GM12865 (cell line): ENCODE results near the gene CAMK2N1.

Source experiments
- DNase-seq: peaks from one replicate; pipeline ENCODE4 v3.0.0; 2010; ENCODE audit warnings: low read depth
- H3K4me3 ChIP-seq: 2 replicates; pipeline ENCODE4 v1.5.1; 2011; ENCODE audit warnings: mild to moderate bottlenecking, low read depth, low read length, control low read depth
- CTCF ChIP-seq: IDR thresholded peaks from 2 replicates; pipeline ENCODE4 v1.5.1; 2011; ENCODE audit warnings: low read length, control low read depth, low read depth, inconsistent platforms; ENCODE audit not compliant: insufficient read depth; ENCODE audit errors: missing control alignments

The CAMK2N1 gene

DNA sequence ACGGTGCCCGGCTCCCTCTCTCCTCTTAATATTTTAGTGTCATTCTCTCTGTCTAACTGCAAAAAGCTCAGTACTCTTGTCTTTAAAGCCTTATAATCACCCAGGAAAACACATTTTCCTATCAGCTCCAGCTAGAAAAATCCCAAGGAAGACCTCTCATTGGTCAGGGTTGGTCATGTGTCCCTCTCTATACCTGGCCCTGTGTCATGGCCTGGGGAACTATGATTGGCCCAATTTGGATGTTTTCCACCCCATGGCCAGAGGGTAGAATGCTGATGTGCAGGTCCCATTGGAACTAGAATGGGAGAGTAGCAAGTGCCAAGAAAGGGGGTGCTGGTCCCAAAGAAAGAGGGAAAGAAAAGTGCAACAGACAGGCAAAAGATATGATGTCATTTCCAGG lies 27.3 kb downstream of the CAMK2N1 start:
- no peak for DNase-seq

GRCh38 chr1:20454004-20454403 lies 32.0 kb downstream of the CAMK2N1 start:
- no peak for TF ChIP-seq CTCF
- H3K4me3 ChIP-seq = no peak overlapping the region
- DNase-seq = no peak

More for the DNA sequence above, 27.3 kb downstream of the CAMK2N1 start:
- TF ChIP-seq CTCF = no peak
- no peak overlapping the region for H3K4me3 ChIP-seq

DNA sequence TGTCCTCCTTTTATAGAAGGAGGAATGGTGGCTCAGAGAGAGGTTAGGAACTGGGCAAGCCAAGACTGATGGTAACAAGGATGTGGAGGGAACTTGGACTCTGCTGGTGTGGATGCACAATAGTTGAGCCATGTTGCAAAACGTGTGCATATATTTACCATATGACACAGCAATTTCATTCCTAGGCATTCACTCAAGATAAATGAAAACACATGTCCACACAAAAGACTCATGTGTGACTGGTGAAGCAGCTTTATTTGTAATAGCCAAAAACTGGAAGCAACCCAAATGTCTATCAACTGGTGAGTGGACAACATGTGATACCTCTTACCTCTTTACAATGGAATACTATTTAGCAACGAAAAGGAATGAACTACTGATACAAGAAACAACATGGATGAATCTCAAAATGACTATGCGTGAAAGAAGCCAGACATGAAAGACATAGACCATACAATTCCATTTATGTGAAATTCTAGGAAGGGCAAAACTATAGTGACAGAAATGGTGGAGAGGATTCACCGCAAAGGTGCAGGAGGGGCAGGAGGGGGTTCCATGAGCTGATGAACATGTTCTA lies 36.2 kb downstream of the CAMK2N1 start:
- TF ChIP-seq CTCF = no peak
- DNase-seq = no peak
- no peak overlapping the region for H3K4me3 ChIP-seq

GRCh38 chr1:20448671-20449071 lies 37.3 kb downstream of the CAMK2N1 start:
- no peak for DNase-seq
- H3K4me3 ChIP-seq = no peak overlapping the region
- TF ChIP-seq CTCF = no peak

GRCh38 chr1:20447794-20448193 lies 38.2 kb downstream of the CAMK2N1 start:
- DNase-seq = no peak
- no peak for TF ChIP-seq CTCF
- no peak overlapping the region for H3K4me3 ChIP-seq

DNA sequence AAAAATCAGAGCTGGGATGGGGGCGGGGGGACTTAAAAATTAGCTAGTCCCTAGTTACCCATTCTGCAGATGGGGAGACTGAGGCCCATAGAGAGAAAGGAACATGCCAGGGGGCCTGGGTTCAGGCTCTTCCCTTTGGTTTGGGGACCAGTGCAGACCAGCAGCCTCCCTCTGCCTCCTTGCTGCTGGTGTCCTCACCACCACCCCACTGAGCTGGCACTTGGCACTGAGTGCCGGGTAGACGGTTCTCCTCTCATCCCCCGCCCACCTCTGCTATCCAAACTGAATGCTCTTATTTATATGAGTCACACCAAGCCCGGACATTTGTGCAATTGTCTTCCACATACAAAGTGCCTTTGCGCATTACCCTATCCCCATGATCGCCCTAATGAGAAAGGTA lies 39.2 kb downstream of the CAMK2N1 start:
- no peak for DNase-seq
- no peak for TF ChIP-seq CTCF
- no peak overlapping the region for H3K4me3 ChIP-seq

DNA sequence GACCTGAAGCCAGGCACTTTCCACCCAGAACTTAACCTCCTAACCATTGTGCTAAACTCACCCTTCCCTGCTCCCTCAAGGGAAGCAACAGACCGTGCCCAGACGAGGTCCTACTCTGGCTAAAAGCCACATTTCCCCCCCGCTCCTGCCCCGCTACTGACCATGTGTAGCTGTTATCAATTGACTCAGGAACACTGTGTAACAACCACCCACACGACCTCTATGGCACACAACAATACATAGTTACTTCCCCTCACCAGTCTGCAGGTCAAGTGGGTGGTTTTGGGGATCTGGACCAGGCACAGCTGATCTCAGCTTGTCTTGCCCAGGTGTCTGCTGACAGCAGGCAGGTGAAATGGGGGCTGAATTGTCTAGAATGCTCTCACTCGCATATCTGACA lies 40.1 kb downstream of the CAMK2N1 start:
- H3K4me3 ChIP-seq = no peak overlapping the region
- DNase-seq = no peak
- no peak for TF ChIP-seq CTCF
